ENCODE data around the gene FAM24A. TPM values are rescaled to one million over a fixed set of nuclear protein-coding genes. Genes with fewer than 3 reads are reported as not detected.

FAM24A gene
- total RNA-seq, 1 donor from 2014 or later = not detected

- intact Hi-C loops (cut with DNase I) = no loop called here
- Histone ChIP-seq H3K36me3 (peaks cover 0 to 11% of the 10 kb centered on the region in 2 donors), H3K9me3 (no peaks in the 10 kb centered on the region), H3K4me1 (no peaks in the 10 kb centered on the region), H3K27ac (no peak overlapping the region), H3K4me3 (no peak overlapping the region), H3K27me3 (no peaks in the 10 kb centered on the region)
- no peak for TF ChIP-seq POLR2A (IDR thresholded peaks at IDR 0.05)
- no peak for TF ChIP-seq CTCF (IDR thresholded peaks at IDR 0.05)
- no peak for TF ChIP-seq POLR2AphosphoS5 (IDR thresholded peaks at IDR 0.05; ENCODE audit: insufficient read depth in 1 of 2, low read depth in 1 of 2)
- DNase-seq (ENCODE audit: extremely low spot score in 2 of 2) = no peak
These were observed 28.9 kb downstream of the FAM24A start for GRCh38 chr10:122939133-122939855.

DNA sequence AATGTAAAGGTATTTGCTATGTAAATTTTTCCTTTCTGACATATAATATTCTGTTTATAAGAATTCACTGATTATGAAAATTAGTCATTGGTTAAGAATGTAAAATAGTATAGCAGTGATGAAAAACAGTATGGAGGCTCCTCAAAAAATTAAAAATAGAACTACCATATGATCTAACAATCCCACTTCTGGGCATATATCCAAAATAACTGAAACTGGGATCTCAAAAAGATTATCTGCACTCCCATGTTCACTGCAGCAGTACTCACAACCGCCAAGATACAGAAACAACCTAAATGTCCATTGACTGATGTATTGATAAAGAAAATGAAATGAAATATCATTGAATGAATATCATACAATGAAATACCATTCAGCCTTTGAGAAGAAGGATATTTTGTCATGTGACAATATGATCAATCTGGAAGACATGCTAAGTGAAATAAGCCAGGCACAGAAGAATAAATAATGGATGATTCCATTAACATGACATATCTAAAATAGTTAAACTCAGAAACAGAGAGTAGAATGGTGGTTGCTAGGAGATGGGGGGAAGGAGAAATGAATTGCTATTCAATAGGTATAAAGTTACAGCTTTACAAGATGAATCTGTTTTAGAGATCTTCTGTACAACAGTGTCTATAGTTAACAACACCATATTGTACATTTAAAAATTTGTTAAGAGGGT, 29.6 kb downstream of the FAM24A start:
- TF ChIP-seq POLR2AphosphoS5 (IDR thresholded peaks at IDR 0.05; ENCODE audit: insufficient read depth in 1 of 2, low read depth in 1 of 2) (no peak), POLR2A (IDR thresholded peaks at IDR 0.05) (no peak), CTCF (IDR thresholded peaks at IDR 0.05) (no peak)
- H3K27ac ChIP-seq = no peak overlapping the region

DNA sequence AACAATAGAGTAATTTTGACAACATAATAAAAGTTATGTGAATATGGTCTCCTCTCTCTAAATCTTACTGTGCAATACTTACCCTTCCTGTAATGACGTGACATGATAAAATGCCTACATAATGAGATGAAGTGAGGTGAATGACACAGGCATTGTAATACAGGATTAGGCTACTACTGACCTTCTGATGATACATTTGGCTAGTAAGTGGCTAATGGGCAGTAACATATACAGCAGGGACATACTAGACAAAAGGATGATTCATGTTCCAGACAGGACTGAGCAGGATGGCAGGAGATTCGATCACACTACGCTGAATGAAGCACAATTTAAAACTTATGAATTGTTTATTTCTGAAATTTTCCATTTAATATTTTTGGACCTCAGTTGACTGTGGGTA, 38.9 kb downstream of the FAM24A start:
- peaks cover 19% of the 10 kb centered on the region for H3K4me1 ChIP-seq
- intact Hi-C loops (cut with DNase I) = no loop called here

More for the DNA sequence above, 29.6 kb downstream of the FAM24A start:
- no peak overlapping the region for H3K4me3 ChIP-seq
- DNase-seq (ENCODE audit: extremely low spot score in 2 of 2) = no peak
- H3K9me3 ChIP-seq = no peaks in the 10 kb centered on the region
- intact Hi-C loops (cut with DNase I) = no loop called here
- H3K27me3 ChIP-seq = no peaks in the 10 kb centered on the region
- H3K4me1 ChIP-seq = no peaks in the 10 kb centered on the region
- H3K36me3 ChIP-seq = peaks cover 0 to 11% of the 10 kb centered on the region in 2 donors

GRCh38 chr10:122953902-122954730, 43.7 kb downstream of the FAM24A start, which contains the start of gene C10orf88:
TSS of gene C10orf88 (minus strand) at chr10:122954227. CDS start at chr10:122954178, 49 bp downstream.
- Histone ChIP-seq H3K9me3 (no peaks in the 10 kb centered on the region), H3K4me1 (peaks cover 19% of the 10 kb centered on the region), H3K4me3 (peak within 1 kb of the TSS; percentile 75 to 78), H3K27me3 (no peaks in the 10 kb centered on the region), H3K36me3 (no peaks in the 10 kb centered on the region), H3K27ac (peak within 1 kb of the TSS; percentile 71)
- no peak for TF ChIP-seq CTCF (IDR thresholded peaks at IDR 0.05)
- TF ChIP-seq POLR2A (IDR thresholded peaks at IDR 0.05) = no peak
- TF ChIP-seq POLR2AphosphoS5 (IDR thresholded peaks at IDR 0.05; ENCODE audit: insufficient read depth in 1 of 2, low read depth in 1 of 2) = peak; percentile 73 to 98
- intact Hi-C loops (cut with DNase I) = no loop called here
- peak in 1 of 2 donors; percentile 95 for DNase-seq (ENCODE audit: extremely low spot score in 2 of 2)

More for the DNA sequence above, 38.9 kb downstream of the FAM24A start:
- no peaks in the 10 kb centered on the region for H3K27me3 ChIP-seq
- H3K27ac ChIP-seq = no peak overlapping the region
- H3K36me3 ChIP-seq = no peaks in the 10 kb centered on the region
- H3K4me3 ChIP-seq = no peak overlapping the region
- H3K9me3 ChIP-seq = no peaks in the 10 kb centered on the region
- TF ChIP-seq POLR2A (IDR thresholded peaks at IDR 0.05) (no peak), POLR2AphosphoS5 (IDR thresholded peaks at IDR 0.05; ENCODE audit: insufficient read depth in 1 of 2, low read depth in 1 of 2) (no peak), CTCF (IDR thresholded peaks at IDR 0.05) (no peak)
- no peak for DNase-seq (ENCODE audit: extremely low spot score in 2 of 2)
